GM19468 (cell line): ENCODE data around the gene PPP1R18.
A peak's percentile ranks its signal among the peaks of the same experiment; 100 is the strongest.
"Not testable (repeated sequence)": the region's sequence is repeated elsewhere in the genome, so short reads cannot be mapped to it uniquely, and the experiment has no call there.

ENCODE experiments used
- ATAC-seq: cut with Tn5 transposase; IDR thresholded peaks from one replicate; pipeline ENCODE4 v1.9.1; 2021; ENCODE audit warnings: mild to moderate bottlenecking, moderate library complexity, moderate number of reproducible peaks; ENCODE audit not compliant: unreplicated experiment; ENCODE audit errors: extremely low read depth

Gene PPP1R18

DNA sequence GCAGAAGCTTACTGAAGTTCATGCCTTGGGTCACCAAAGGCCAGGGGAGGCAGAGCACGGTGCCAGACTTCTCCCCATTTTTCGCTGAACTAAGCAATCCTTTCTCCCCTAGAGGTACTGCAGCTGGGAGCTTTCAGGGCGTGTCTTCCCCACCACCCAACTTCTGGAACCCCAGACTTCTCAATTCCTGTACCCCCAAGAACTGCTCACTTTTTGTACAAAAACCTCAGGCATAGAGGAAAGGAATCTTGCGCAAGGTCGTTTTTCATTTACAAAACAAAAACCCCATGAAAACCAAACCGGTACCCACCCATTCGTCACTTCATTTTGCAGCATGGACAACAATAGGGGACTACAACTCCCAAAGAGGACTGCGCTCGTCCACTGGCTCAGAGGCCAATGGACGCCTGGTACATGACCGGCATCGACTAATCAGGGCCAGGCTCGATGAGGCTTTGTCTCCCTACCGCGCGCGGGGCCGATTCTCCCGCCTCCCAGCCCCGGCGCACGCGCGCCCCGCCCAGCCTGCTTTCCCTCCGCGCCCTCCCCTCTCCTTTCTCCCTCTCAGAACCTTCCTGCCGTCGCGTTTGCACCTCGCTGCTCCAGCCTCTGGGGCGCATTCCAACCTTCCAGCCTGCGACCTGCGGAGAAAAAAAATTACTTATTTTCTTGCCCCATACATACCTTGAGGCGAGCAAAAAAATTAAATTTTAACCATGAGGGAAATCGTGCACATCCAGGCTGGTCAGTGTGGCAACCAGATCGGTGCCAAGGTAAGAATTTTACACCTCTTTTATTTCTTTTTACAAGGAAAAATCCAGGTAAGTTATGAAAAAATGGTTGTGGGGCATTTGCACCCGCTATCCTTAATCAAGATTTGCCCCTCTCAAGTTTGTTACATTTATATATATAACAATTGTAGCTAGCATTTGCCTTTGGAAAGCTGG is 33.6 kb upstream of the PPP1R18 start, which contains the start of gene TUBB:
Gene TUBB, plus strand, starts transcription at position 562 of the 947 bp plus-strand sequence. Its CDS starts 155 bp downstream, at position 717.
- no peak for ATAC-seq

DNA sequence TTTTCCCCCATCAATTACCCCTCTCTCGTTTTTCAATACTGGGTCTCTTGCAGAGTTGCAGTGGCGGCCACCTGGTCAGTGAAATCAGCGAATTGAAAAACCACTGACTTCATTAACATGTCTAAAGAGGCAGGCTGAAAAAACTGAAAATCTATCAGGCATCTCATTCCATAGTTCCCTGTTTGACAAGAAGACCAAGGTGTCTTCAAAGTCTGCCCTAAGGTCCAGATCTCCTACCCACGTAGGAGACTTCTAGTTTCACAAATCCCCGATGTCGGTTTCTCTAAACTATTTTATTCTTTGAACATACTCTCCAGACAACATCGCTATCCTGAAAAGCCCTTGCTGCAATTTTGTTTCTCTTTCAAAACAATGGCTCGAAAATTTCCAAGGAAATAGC is 32.9 kb upstream of the PPP1R18 start:
- no peak for ATAC-seq

DNA sequence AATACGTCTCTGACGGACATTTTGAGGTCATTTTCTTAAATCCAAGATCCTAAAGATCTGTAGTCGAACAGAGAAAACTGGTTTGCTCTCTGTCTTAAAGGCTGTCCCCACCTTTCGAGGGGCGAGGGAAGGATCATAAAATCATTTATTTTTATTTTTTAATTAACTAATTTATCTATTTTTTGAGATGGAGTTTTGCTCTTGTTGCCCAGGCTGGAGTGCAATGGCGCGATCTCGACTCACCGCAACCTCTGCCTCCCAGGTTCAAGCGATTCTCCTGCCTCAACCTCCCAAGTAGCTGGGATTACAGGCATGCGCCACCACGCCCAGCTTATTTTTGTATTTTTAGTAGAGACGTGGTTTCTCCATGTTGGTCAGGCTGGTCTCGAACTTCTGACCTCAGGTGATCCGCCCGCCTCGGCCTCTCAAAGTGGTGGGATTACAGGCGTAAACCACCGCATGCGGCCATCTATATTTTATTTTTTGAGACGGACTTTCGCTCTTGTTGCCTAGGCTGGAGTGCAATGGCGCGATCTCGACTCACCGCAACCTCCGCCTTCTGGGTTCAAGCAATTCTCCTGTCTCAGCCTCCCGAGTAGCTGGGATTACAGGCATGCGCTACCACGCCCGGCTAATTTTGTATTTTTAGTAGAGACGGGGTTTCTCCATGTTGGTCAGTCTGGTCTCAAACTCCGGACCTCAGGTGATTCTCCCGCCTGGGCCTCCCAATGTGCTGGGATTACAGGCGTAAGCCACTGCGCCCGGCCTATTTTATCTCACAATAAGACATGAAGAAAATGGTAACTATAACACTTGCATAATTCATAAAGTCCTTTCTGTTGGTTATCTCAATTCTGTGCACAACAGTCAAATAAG is 31.6 kb upstream of the PPP1R18 start:
- ATAC-seq, result not testable (repeated sequence)

DNA sequence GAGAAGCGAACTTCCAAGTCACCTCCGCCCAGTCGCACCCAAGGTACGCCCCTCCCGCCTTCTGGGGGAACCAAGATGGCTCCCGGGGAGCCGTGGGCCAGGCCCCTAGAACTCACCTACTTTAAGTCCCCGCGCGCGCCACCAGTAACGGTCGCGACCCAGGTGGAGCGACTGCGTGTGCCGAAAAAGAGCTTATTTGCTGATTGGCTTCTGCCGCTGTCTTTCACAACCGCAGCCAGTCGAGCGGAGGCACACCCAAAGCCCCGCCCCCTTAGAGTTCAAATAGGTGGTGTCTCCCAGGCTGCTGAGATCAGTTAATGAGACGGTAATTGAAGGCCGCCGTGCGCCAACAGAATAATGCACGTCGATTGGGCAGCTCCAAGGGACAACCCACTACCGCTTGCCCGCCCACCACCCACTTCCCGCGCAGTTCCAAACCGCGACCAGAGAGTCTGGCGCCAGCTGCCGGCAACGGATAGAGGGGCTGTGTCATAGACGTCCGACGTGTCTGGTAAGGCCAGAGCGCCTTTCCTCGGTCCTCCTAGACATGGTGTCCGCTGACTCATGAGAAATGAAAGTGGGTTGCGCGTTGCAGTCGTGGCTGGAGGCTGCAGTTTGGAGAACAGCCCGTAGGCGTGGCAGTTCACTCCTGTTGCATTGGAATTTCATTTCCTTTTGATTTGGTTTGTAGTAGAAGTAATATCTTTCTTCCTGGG is 30.8 kb upstream of the PPP1R18 start, which contains the start of gene MDC1:
Gene MDC1, minus strand, starts transcription at position 153 of the 716 bp plus-strand sequence. CDS start 2,106 bp downstream, outside the sequence.
- ATAC-seq, result peak; percentile 44

DNA sequence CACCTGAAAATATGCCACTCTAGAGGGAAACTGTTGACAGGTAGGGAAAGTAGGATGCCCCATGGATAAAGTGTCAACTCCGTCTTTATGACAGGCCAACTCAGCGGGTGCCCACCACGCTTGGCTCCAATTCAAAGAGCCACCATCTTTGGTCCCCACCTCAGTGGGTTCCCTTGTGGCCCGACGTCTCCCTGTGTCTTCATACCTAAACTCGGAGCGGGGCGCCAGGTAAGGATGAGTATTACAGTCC is 30.4 kb upstream of the PPP1R18 start:
- no peak for ATAC-seq

DNA sequence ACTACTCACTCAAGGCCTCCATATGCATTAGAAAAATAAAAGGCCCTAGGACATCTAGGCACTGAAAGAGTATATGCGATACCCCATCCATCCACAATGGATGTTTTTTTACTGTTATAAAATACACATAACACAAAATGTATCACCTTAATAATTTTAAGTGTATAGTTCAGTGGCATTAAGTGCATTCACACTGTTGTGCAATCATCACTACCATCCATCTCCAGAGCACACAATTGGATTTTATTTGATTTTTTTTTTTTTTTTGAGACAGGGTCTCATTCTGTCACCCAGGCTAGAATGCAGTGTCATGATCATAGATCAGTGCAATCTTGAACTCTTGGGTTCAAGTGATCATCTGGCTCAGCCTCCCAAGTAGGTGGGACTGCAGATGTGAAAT is 27.8 kb upstream of the PPP1R18 start:
- no peak for ATAC-seq

DNA sequence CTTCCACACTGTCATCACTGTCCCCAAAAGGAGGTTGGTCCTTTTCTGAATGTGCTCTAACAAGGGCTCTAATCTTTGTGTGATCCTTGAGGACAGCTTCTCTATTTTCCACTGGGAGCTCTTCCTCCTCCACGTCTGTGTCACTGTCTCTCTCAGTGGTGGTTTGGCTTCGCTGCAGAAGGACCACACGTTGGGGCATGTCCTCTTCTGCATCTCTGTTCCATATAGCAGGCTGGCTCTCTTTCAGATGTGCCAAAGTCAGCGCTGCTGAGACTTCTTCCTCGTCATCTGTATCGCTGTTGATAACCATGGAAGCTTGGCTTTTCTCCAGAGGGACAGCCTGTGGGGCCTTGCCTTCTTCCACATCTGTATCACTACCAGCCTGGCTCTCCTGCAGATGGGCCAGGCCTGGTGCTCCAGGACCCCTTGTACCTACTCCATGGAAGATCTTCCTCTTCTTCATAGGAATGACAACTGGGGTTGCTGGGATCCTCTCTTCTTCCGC is 26.0 kb upstream of the PPP1R18 start:
- ATAC-seq, result no peak

DNA sequence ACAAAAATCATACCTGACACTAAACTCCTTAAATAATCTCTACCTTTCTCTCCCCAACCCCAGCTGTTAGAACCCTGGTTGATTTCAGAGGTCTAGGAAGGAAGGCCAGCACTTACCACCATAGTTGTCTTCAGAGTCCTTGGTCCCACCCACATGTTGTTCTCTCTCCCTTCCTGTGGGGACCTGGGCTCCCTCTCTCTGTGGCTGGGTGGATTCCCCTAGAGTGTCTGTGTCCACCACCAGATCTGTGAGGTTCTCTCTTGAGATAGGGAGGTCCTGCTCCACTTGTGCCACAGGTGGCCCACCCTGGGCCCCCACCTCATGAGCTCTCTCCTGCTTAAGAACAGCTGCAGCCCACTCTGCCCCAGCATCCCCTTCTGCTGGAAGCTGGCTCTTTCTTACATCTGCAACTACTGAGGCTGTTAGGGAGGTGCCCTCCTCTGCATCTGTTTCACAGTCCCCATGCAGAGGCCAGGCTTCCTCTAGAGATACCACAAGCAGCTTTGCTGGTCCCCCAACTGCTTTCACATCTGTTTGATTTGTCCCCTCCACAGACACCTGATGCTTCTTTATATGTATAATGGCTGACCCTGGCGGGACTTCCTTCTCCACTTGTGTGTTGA is 25.4 kb upstream of the PPP1R18 start:
- no peak for ATAC-seq

DNA sequence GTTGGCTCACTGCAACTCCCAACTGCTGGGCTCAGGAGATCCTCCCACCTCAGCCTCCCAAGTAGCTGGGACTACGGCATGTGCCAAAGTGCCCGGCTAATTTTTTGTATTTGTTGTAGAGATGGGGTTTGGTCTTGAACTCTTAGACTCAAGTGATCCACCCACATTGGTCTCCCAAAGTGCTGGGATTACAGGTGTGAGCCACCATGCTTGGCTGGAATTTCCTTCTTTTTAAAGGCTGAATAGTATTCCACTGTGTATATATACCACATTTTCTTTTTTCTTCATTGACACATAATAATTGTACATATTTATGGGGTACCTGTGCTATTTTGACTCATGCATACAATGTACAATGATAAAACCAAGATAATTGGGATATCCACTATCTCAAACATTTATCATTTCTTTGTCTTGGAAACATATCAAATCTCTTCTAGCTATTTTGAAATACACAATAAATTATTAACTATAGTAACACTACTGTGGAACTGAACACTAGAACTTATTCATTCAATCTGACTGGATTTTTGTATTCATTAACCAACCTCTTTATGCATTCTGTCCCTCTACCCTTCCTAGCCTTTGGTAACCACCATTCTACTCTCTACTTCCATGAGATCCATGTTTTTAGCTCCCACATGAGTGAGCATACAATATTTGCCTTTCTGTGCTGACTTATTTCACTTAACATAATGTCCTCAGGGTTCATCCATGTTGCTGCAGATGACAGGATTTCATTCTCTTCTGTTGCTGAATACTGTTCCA is 22.8 kb upstream of the PPP1R18 start:
- no peak for ATAC-seq

DNA sequence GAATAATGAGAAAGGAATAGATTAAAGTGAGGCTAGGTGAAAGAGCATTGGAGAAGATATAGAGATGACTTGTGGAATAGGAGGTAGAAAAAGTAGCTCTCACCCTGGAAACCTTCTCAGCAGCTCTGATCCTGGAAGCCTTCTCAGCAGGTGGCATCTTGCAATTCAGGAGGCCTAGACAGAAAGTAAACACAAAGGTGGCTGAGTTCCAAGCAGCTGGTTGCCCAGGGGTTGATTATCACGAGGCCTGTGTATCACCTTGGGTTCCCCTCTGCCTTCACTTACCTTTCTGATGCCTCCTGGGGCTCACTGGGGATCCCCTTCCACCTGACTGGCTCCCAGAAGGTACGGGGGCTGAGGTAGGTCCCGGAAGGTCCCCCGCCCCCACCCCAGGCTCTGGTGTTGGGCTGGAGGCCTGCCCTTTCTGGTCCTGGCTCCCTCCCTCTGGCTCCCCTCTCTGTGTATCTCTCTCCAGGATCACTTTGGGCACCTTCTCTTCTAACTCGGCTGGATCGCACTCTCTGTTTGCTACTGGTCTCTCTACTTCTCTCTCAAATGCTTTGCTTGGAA is 20.9 kb upstream of the PPP1R18 start:
- no peak for ATAC-seq

DNA sequence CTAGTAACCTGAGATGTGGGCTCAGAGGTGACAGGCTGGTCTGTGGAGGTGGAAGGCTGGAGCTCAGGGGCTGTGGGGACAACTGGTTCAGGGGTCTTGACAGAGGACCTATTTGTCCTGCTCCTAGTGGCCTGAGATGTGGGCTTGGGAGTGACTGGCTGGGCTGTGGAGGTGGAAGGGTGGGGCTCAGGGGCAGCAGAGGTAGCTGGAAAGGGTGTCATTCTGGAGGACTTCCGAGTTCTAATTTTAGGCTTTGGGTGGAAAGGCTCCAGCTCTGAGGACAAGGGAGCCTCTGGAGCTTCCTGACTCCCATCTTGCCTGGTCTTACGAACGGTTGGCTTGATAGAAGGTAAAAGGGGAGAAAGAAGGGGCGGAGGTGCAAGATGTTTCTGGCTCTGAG is 19.2 kb upstream of the PPP1R18 start:
- ATAC-seq, result no peak

DNA sequence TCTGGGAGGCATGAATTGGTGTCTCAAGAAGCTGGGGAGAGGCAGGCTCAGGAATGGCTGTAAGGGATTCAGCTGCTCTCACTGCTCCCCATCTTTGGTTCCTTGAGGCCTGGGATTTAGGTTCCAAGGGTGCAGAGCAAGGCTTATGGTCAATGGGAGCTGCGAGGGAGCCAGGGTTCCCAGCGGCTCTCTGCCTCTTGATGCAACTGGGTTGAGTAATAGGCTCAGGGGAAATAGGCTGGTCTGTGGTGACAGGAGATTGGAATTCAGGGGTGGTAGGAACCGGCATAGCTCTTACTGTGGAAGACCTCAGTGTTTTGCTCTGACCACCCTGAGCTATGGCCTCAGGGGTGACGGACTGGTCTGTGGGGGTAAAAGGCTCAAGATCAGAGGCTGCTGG is 17.4 kb upstream of the PPP1R18 start:
- no peak for ATAC-seq

DNA sequence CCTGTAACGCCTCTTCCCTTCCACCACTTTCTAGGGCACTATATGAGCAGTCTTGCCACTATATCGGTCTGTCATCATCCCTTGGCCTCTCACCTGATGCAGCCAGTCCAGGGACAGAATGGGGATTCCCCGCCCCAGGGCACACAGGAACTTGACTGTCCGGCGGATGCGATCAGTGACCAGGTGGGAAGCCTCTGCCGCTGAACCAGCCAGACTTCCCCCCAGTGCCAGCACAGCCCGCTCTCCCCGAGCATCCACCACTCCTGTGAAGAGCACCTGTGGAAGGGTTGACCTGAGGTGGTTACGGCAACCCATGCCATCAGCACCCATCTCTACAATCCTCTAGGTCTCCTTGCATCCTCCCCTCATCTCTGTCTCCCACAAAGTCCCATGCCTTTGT is 16.6 kb upstream of the PPP1R18 start:
- no peak for ATAC-seq

DNA sequence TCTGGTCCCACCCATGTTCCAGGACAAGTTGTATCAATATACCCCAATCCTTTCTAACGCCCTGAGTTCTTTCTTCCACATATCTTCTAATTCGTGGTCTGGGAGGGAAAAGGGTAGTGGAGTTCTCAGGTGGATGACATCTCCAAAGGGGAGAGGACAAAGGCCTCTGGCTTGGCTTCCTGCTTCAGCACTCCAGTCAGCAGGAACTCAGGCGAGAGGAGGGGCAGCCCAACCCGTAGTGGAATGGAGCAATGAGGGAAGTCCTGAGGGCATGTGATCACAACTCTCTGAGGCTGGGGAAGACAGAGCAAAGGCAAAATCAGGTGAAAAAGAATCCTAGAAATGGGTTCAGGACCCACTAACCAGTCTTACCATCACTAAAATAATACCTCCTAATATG is 13.9 kb upstream of the PPP1R18 start:
- no peak for ATAC-seq

DNA sequence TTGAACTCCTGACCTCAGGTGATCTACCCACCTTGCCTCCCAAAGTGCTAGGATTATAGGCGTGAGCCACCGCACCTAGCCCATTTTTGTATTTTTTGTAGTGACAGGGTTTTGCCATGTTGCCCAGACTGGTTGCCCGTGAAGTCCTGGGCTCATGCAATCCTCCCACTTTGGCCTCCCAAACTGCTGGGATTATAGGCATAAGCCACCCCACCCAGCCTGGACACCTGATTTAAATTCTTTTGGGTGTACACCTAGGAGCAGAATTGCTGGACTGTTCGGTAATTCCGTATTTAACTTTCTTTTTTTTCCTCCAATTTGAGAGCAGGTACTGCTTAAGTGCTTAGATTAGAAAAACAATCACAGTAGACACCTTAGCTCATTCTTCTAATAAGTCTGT is 10.0 kb upstream of the PPP1R18 start:
- no peak for ATAC-seq

DNA sequence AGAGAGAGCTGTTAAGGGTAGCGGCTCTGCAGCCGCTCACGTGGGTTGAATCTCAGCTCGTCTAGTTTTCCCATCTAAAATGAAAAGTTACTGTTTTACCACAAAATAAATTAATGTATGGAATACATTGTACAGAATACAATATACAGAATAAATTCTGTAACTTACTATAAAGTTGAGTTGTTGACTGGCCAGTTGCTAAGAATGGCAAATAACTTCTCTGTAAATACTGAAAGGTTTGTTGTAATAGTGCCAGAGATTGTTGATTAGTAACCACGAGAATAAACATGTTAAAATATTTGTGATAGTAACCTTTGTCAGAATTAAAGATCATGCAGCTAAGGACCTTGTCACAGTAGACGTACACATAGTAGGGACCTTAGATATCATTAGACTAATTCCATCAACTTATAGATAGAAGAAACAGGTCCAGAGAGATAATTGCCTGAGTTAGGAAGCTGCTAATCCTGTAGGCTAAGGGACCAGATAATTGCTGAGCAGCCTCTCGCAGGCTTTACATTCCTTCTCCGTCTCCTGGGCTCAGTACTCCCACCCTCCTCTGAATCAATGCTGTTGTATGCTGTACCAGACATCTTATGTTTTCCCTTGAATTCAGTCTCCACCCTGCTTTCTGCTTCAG is 4.9 kb upstream of the PPP1R18 start:
- no peak for ATAC-seq

DNA sequence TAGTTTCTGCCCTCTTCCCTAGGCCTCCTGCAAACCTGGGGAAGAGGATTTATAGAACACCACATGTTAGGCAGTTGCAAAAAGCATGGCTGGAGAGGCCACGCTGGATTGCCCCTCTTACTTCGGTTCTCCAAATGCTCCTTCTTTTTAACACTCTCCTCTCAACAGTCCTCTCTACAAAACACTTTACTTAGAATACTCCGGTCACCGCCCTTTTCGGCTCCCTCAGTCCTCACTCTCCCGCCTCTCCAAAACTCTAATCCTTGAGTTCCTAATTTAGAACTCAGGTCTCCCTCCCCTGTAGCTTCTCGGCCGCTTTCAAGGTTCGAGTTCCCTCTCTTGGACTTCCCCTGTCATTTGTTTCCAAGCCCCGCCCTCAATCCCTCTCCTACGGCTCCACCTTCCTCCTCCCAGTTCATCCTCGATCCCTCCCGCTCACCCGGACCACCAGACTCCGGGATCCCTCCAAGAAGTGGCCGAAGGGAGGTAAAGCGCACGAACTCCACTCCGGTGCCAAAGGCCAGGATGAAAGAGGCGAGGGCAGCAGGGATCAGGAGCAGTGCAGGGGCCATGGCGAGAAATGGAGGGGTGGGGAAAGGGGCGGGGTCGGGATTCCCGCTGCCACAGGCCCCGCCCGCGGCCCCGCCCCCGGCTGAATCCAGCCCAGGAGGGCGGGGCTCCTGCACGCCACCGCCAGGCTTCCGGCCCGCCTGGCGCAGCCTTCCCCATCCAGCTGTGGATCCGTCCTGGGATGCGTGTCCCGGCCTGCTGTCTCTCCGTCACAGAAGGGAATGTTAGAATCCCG is 4.2 kb upstream of the PPP1R18 start, which contains the start of gene NRM:
Gene NRM, minus strand, starts transcription at position 582 of the 805 bp plus-strand sequence. Its CDS starts 10 bp downstream, at position 572.
- no peak for ATAC-seq
